Natural killer cell treated with Interleukin-12 subunit alpha and Interleukin-12 subunit beta and Interleukin-15 and Interleukin-18, amount 100 ng/mL, for 72 hours (primary cell): ENCODE data around the gene PCGF3. TPM values are rescaled to one million over a fixed set of nuclear protein-coding genes. Genes with fewer than 3 reads are reported as not detected.
"Not testable (repeated sequence)": the region's sequence is repeated elsewhere in the genome, so short reads cannot be mapped to it uniquely, and the experiment has no call there.

Source experiments
- ATAC-seq, 2 donors: fragments of 150-1000 bp; cut with Tn5 transposase in 1 of 2; sonication (Bioruptor Pico), chemical (Tn5 transposase) in 1 of 2; 2 replicates each; pipeline ENCODE4 v1.10.0; 2021
- DNase-seq: peaks from one replicate; pipeline ENCODE4 v3.0.0; 2022; ENCODE audit warnings: low spot score
- H3K27ac Mint-ChIP-seq, 2 donors: 1 replicate in 1 of 2; 2 replicates in 1 of 2; pipeline ENCODE4 v1.8.0; 2022; ENCODE audit warnings: mixed read lengths in 2 of 2, mild to moderate bottlenecking in 1 of 2, moderate library complexity in 1 of 2
- H3K27me3 Mint-ChIP-seq, 2 donors: 1 replicate in 1 of 2; 2 replicates in 1 of 2; pipeline ENCODE4 v1.8.0; 2022; ENCODE audit warnings: mixed read lengths in 2 of 2
- H3K36me3 Mint-ChIP-seq: one replicate; pipeline ENCODE4 v1.8.0; 2022; ENCODE audit warnings: mixed read lengths
- H3K4me1 Mint-ChIP-seq, 2 donors: 1 replicate in 1 of 2; 2 replicates in 1 of 2; pipeline ENCODE4 v1.8.0; 2022; ENCODE audit warnings: low read depth in 2 of 2, mixed read lengths in 2 of 2, mild to moderate bottlenecking in 1 of 2
- H3K4me3 Mint-ChIP-seq: one replicate; pipeline ENCODE4 v1.8.0; 2022; ENCODE audit warnings: mixed read lengths
- H3K9me3 Mint-ChIP-seq: 2 replicates; pipeline ENCODE4 v1.8.0; 2022; ENCODE audit warnings: mixed read lengths
- total RNA-seq, 2 donors: library from RNA; stranded (reverse); gene quantifications; one replicate each; pipeline ENCODE4 v1.2.3, GENCODE V29; 2022

The PCGF3 gene
- total RNA-seq, 2 donors from 2014 or later, result 50.6 to 54.3 TPM

DNA sequence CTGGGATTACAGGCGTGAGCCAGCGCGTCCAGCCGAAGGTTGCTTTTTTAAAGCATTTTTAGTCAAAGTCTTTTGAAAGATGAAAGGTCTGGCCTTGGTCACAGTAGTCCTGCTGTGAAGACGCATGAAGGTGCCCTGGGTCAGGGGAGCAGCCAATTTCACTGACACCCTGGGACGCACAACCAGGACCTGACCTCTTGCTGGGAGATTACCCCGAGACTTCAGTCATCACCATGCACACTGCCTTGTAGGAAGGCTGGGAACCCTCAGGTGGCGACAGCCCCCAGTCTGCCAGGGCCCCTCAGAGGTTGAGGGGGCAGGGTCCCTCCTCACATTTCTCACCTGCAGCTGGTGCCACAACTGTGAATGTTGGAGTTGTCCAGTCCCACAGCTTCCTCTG is 67.1 kb downstream of the PCGF3 start:
- DNase-seq, result no peak
- Mint-ChIP-seq H3K9me3 (no peaks in the 10 kb centered on the region), H3K27ac (no peak overlapping the region), H3K4me3 (no peak overlapping the region), H3K4me1 (peaks cover 33 to 36% of the 10 kb centered on the region in 2 donors), H3K36me3 (peaks cover 24% of the 10 kb centered on the region), H3K27me3 (no peaks in the 10 kb centered on the region)
- peak in 1 of 2 donors; percentile 34 for ATAC-seq

DNA sequence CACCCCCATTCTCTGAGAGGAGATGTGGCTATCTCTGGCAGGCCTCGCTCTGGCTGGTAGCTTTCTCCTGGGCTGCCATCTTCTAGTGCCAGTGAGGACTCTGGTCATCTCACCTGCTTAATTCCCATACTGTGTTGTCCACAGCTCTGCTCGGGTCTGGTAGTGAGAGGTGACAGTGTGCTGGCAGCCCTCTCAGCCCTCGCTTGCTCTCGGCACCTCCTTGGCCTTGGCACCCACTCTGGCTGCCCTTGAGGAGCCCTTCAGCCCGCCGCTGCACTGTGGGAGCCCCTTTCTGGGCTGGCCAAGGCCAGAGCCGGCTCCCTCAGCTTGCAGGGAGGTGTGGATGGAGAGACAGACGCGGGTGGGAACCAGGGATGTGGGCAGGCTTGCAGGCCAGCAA is 67.6 kb downstream of the PCGF3 start:
- H3K4me3 Mint-ChIP-seq, result no peak overlapping the region
- H3K27me3 Mint-ChIP-seq, result no peaks in the 10 kb centered on the region
- peaks cover 24% of the 10 kb centered on the region for H3K36me3 Mint-ChIP-seq
- no peak overlapping the region for H3K27ac Mint-ChIP-seq
- peaks cover 38 to 41% of the 10 kb centered on the region in 2 donors for H3K4me1 Mint-ChIP-seq
- peak in 1 of 2 donors; percentile 40 for ATAC-seq
- DNase-seq, result no peak
- H3K9me3 Mint-ChIP-seq, result no peaks in the 10 kb centered on the region

DNA sequence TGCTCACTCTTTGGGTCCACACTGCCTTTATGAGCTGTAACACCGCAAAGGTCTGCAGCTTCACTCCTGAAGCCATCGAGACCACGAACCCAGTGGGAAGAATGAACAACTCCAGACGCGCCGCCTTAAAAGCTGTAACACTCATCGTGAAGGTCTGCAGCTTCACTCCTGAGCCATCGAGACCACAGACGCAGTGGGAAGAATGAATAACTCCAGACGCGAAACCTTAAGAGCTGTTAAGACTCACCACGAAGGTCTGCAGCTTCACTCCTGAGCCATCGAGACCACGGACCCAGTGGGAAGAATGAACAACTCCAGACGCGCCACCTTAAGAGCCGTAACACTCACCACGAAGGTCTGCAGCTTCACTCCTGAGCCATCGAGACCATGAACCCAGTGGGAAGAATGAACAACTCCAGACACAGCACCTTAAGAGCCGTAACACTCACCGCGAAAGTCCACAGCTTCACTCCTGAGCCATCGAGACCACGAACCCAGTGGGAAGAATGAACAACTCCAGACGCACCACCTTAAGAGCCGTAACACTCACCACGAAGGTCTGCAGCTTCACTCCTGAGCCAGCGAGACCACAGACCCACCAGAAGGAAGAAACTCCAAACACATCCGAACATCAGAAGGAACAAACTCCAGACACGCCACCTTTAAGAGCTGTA is 68.9 kb downstream of the PCGF3 start:
- peaks cover 41 to 44% of the 10 kb centered on the region in 2 donors for H3K4me1 Mint-ChIP-seq
- H3K27ac Mint-ChIP-seq, DNase-seq, H3K27me3 Mint-ChIP-seq, ATAC-seq, H3K9me3 Mint-ChIP-seq: not testable (repeated sequence)
- H3K36me3 Mint-ChIP-seq, result peaks cover 24% of the 10 kb centered on the region
- H3K4me3 Mint-ChIP-seq, result peak overlapping the region; percentile 39

DNA sequence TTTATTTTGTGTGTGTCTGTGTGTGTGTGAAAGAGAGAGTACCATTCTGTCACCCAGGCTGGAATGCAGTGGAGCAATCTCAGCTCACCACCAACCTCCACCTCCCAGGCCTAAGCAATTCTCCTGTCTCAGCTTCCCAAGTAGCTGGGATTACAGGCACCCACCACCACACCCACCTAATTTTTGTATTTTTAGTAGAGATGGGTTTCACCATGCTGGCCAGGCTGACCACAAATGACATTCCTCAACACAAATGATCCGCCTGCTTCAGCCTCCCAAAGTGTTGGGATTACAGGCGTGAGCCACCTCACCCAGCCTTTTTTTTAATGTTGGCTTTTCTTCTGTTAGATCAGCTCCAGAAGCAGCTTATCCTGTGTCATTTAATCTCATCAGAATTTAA is 69.9 kb downstream of the PCGF3 start:
- Mint-ChIP-seq H3K4me1 (peaks cover 45 to 48% of the 10 kb centered on the region in 2 donors), H3K36me3 (peaks cover 24% of the 10 kb centered on the region)
- not testable (repeated sequence) for H3K4me3 Mint-ChIP-seq, H3K27me3 Mint-ChIP-seq, ATAC-seq, H3K9me3 Mint-ChIP-seq, DNase-seq, H3K27ac Mint-ChIP-seq

DNA sequence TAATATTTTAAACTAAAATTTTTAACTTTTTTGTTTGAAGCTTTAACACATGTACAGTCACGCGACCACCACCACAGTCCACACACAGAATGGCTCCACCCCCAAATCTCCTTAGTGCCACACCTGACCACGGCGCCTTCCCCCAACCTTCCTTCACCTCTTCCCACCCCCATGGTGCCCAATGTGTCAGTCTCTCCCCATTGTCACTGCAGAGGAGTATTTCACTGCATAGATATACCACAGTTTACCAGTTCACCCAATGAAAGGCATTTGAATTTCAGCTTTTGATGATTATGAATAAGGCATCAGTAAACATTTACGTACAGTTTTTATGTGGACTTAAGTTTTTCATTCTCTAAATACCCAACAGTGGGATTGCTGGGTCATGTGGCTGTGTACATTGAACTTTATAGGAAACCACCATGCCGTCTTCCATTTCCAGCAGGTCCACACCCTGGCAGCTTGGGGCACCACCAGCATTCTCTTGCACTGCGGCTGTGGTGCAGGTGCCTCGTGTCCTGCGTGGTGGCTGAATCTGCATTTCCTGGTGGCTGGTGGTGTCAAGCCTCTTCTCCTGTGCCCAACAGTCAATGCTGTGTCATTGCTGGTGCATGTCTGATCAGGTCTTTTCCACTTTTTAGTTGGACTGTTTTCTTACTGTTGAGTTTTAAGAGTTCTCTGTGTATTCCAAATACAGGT is 71.3 kb downstream of the PCGF3 start:
- Mint-ChIP-seq H3K36me3 (peaks cover 24% of the 10 kb centered on the region), H3K9me3 (no peaks in the 10 kb centered on the region), H3K27ac (peak overlapping the region in 1 of 2 donors; percentile 55), H3K4me3 (peak overlapping the region; percentile 46), H3K27me3 (no peaks in the 10 kb centered on the region), H3K4me1 (peaks cover 49% of the 10 kb centered on the region in 2 donors)
- no peak for DNase-seq
- no peak for ATAC-seq

DNA sequence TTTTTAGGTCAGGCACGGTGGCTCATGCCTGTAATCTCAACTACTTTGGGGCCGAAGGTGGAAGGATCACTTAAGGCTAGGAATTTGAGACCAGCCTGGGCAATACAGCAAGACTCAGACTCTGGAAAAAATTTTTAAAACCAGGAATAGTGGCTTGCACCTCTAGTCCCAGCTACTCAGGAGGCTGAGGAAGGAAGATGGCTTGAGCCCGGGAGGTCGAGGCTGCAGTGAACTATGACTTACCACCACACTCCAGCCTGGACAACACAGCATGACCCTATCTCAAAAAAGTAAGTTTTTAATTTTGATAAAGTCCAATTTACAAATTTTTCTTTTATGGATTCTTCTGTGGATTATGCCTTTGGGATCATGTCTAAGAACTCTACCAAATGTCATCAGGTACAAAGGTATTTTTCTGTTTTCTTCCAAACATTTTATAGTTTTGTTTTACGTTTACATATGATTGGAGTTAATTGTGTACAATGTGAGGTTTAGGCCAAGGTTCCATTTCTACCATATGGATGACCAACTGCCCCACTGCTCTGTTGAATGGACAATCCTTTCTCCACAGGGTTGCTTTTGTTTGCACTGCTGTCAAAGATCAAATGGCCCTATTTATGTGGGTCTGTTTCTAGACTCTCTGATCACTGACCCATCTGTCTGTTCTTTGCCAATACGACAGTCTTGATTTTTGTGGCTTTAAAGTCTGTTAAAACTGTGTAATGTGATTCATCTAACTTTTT is 72.1 kb downstream of the PCGF3 start:
- DNase-seq (no peak), ATAC-seq (no peak)
- Mint-ChIP-seq H3K9me3 (no peaks in the 10 kb centered on the region), H3K4me3 (peak overlapping the region; percentile 46), H3K27ac (peak overlapping the region; percentile 55 to 68), H3K36me3 (peaks cover 24% of the 10 kb centered on the region), H3K4me1 (peaks cover 52 to 56% of the 10 kb centered on the region in 2 donors), H3K27me3 (no peaks in the 10 kb centered on the region)

DNA sequence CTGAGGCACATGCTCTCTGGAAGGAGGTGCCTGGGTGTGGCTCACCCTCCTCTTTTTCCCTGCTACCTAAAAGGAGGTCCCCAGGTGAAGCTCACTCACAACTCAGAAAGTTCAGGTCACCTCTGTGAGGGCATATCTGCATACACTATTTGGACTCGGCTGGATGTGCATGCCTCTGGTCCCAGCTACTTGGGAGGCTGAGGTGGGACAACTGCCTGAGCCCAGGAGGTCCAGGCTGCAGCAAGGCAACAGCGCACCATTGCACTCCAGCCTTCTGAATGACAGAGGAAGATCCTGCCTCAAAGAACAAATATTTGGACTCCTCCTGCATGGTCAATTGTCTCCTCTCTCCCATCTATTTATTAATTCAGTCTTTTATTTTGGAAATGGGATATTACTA is 73.9 kb downstream of the PCGF3 start:
- Mint-ChIP-seq H3K4me3 (peak overlapping the region; percentile 86), H3K27ac (peak overlapping the region; percentile 88), H3K4me1 (peaks cover 46 to 51% of the 10 kb centered on the region in 2 donors), H3K36me3 (peaks cover 21% of the 10 kb centered on the region), H3K27me3 (peaks cover 1 to 3% of the 10 kb centered on the region in 2 donors), H3K9me3 (no peaks in the 10 kb centered on the region)
- no peak for ATAC-seq
- DNase-seq, result no peak

DNA sequence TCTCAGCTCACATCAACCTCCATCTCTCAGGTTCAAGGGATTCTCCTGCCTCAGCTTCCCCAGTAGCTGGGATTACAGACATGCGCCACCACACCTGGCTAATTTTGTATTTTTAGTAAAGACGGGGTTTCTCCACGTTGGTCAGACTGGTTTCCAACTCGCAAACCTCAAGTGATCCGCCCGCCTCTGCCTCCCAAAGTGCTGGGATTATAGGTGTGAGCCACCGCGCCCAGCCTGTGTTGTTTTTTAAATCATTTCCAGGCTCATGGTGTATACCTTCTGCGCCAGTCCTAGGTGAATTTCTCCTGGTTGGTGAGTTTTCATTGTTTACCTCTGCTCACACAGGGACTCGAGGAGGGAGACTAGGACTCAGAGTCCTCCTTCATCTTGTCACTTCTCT is 74.6 kb downstream of the PCGF3 start:
- peaks cover 47 to 48% of the 10 kb centered on the region in 2 donors for H3K4me1 Mint-ChIP-seq

DNA sequence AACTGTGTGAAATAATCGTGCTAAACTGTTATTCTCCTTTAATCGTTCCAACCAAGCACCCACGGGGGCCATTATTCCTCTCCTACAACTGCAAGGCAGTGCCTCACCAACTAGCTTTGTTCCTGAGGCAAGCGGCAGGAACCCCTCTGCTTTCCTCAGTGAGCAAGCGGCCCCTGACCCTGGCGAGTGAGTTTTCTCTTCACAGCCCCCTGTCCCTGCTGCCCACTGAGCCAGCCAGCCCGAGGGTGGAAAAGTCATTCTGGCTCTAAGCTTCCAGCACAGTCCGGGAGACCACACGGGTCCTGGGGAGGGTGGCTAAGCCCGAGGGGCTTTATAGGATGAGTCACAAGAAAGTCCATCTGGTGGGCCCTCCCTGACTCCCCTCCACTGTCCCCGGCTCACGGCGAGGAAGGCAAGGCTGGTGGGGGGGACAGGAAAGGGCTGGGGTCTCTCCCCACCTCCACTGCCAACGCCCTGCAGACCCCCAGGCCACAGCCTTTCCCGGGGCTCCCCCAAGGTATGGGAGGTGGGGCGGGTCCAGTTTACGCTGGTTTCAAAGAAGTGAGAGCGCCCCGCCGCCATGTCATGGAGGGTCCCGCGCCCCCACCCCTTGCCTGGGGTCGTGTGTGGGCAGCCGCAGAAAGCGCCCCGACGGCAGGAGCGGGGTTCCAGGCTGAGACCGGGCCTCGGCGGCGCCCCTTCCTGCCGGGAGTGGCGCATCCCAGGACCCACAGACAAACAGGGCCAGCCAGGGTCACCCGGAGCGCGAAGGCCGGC is 75.3 kb downstream of the PCGF3 start:
- peak overlapping the region; percentile 86 for H3K4me3 Mint-ChIP-seq
- peaks cover 44 to 46% of the 10 kb centered on the region in 2 donors for H3K4me1 Mint-ChIP-seq
- DNase-seq (peak; percentile 63), ATAC-seq (peak in 1 of 2 donors; percentile 0)
- peaks cover 13% of the 10 kb centered on the region for H3K36me3 Mint-ChIP-seq
- H3K27me3 Mint-ChIP-seq, result peaks cover 12 to 16% of the 10 kb centered on the region in 2 donors
- H3K27ac Mint-ChIP-seq, result peak overlapping the region; percentile 88
- H3K9me3 Mint-ChIP-seq, result no peaks in the 10 kb centered on the region

More for the DNA sequence above, 74.6 kb downstream of the PCGF3 start:
- peaks cover 8 to 10% of the 10 kb centered on the region in 2 donors for H3K27me3 Mint-ChIP-seq
- ATAC-seq, H3K9me3 Mint-ChIP-seq, DNase-seq: not testable (repeated sequence)
- H3K27ac Mint-ChIP-seq, result peak overlapping the region; percentile 88
- peak overlapping the region; percentile 86 for H3K4me3 Mint-ChIP-seq
- H3K36me3 Mint-ChIP-seq, result peaks cover 16% of the 10 kb centered on the region

DNA sequence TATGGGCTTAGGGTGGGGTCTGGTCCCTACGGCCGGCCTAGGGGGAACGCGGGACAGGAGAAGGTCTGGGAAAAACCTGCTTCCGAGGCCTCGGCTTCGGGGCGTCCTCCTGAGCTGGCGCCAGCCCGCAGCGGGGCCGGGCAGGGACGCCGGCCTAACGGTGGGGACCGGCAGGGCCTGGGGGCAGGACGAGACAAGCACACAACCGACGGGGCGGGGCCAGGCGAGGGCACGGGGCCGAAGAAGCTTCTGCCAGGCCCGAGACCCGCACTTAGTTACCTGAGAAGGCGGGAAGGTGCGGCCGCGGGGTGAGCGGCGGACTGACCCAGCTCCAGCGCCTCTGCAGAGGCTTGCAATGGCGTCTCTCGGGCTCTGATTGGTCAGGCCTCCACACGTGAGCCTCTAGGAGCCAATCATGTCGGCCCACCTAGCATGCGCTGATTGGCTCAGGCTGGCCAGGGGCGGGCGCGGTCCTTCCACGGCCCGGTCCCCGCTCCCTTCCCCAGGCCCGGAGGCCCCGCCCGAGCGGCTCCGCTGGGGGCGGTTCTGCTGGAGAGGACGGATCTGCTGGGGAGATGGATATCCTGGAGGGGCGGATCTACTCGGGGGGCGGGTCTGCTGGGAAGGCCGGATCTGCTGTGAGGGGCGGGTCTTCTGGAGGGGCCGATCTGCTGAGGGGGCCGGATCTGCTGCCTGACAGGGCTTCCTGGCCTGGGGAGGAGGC is 76.0 kb downstream of the PCGF3 start:
- Mint-ChIP-seq H3K27ac (peak overlapping the region; percentile 88), H3K27me3 (peaks cover 12 to 16% of the 10 kb centered on the region in 2 donors), H3K36me3 (peaks cover 10% of the 10 kb centered on the region), H3K9me3 (no peaks in the 10 kb centered on the region), H3K4me1 (peaks cover 39 to 43% of the 10 kb centered on the region in 2 donors), H3K4me3 (peak overlapping the region; percentile 86)
- peak; percentile 100 for DNase-seq
- peak; percentile 98 for ATAC-seq

DNA sequence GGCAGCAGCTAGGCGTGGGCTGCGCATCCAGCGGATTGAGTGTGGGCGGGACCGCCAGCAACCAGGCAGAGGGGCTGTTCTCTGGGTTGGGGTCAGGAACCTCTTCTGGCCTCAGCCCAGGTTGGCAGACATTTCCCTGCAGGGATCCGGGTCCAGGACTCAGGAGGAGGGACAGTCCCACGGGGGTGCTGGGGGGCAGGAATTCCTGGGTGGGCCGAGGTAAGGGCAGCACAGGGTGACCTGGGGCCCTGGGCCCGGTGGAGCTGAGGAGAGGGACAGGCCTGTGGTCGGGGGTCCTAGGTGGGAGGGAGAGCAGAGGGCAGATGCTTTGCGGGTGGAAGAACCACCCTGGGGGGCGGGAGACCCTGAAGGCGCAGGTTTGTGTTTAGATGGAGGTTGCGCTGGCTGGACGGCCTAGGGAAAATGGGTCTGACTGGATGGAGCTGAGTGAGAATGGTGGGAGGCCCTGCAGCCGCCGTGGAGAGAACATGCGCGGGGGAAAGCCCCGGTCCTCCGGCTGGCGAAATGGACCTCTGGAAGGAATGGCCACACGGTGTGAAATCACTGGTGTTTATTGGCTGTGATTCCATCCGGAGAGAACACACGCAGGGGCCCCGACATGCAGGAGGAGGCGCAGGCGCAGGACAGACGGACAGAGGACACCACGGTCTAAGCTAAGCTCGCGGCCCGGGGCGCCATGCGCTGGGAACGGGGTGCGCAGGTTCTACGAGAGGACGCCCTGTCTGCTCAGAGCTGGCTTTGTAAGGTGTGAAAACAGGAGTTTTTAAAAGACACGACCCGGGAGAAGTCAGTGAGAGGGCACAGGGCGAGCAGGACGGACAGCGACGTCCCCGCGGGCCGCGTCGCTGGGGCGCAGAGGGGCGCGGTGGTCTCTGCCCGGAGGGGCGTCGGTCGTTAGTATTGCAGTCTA is 79.0 kb downstream of the PCGF3 start:
- H3K4me3 Mint-ChIP-seq, result no peak overlapping the region
- no peak for DNase-seq
- no peaks in the 10 kb centered on the region for H3K36me3 Mint-ChIP-seq
- no peak overlapping the region for H3K27ac Mint-ChIP-seq
- H3K27me3 Mint-ChIP-seq, result peaks cover 16 to 23% of the 10 kb centered on the region in 2 donors
- H3K4me1 Mint-ChIP-seq, result peaks cover 24 to 28% of the 10 kb centered on the region in 2 donors
- no peak for ATAC-seq
- no peaks in the 10 kb centered on the region for H3K9me3 Mint-ChIP-seq
